GM21526 (cell line): ENCODE data around the gene GNPTAB.
"Not testable (repeated sequence)": the region's sequence is repeated elsewhere in the genome, so short reads cannot be mapped to it uniquely, and the experiment has no call there.

Source experiments
- ATAC-seq: cut with Tn5 transposase; IDR thresholded peaks from one replicate; pipeline ENCODE4 v1.9.1; 2021; ENCODE audit warnings: moderate library complexity; ENCODE audit not compliant: unreplicated experiment, low FRiP score

Gene GNPTAB

GRCh38 chr12:101854747-101855146 lies 24.0 kb upstream of the GNPTAB start:
- peak; percentile 42 for ATAC-seq

GRCh38 chr12:101852998-101853397 lies 22.2 kb upstream of the GNPTAB start:
- ATAC-seq = no peak

- no peak for ATAC-seq
Measured at GRCh38 chr12:101850199-101850598, 19.4 kb upstream of the GNPTAB start.

- ATAC-seq = no peak
Measured at GRCh38 chr12:101847325-101847724, 16.6 kb upstream of the GNPTAB start.

- no peak for ATAC-seq
Measured at GRCh38 chr12:101845137-101845711, 14.5 kb upstream of the GNPTAB start.

GRCh38 chr12:101841069-101841468 lies 10.3 kb upstream of the GNPTAB start:
- ATAC-seq = no peak

GRCh38 chr12:101839324-101840283 lies 8.8 kb upstream of the GNPTAB start:
- no peak for ATAC-seq

- ATAC-seq = no peak
Measured at GRCh38 chr12:101838628-101839323, 8.0 kb upstream of the GNPTAB start.

- no peak for ATAC-seq
Measured at GRCh38 chr12:101832030-101832429, 1.3 kb upstream of the GNPTAB start.

- ATAC-seq = no peak
Measured at GRCh38 chr12:101829639-101830366, 956 bp downstream of the GNPTAB start.

GRCh38 chr12:101828463-101829196 lies 2.1 kb downstream of the GNPTAB start:
- no peak for ATAC-seq

- no peak for ATAC-seq
Measured at GRCh38 chr12:101826766-101827368, 3.9 kb downstream of the GNPTAB start.

GRCh38 chr12:101824831-101825230 lies 5.9 kb downstream of the GNPTAB start:
- no peak for ATAC-seq

- ATAC-seq = peak; percentile 76
Measured at GRCh38 chr12:101823891-101824290, 6.9 kb downstream of the GNPTAB start.

GRCh38 chr12:101823039-101823438 lies 7.7 kb downstream of the GNPTAB start:
- no peak for ATAC-seq

GRCh38 chr12:101819467-101819866 lies 11.3 kb downstream of the GNPTAB start:
- ATAC-seq = no peak

- not testable (repeated sequence) for ATAC-seq
Measured at GRCh38 chr12:101818689-101819088, 12.1 kb downstream of the GNPTAB start.

GRCh38 chr12:101813117-101813516 lies 17.6 kb downstream of the GNPTAB start:
- ATAC-seq = no peak

- ATAC-seq = not testable (repeated sequence)
Measured at GRCh38 chr12:101812716-101813115, 18.0 kb downstream of the GNPTAB start.
